AG04450 (cell line): ENCODE data around the gene OR5M10. TPM values are rescaled to one million over a fixed set of nuclear protein-coding genes. Genes with fewer than 3 reads are reported as not detected.
"Not testable (repeated sequence)": the region's sequence is repeated elsewhere in the genome, so short reads cannot be mapped to it uniquely, and the experiment has no call there.

Experiments
- CTCF ChIA-PET: fragments of 300-600, 350-600 bp; formaldehyde crosslinking; extraction: SDS; loops from one replicate; lab custom pipeline; 2022; ENCODE audit warnings: antibody characterized with exemption, inconsistent platforms; lab: Charles Lee
- POLR2A ChIA-PET: fragments of 350-600 bp; formaldehyde crosslinking; extraction: SDS; loops from one replicate; lab custom pipeline; 2021; ENCODE audit warnings: antibody characterized with exemption, inconsistent platforms; lab: Yijun Ruan, JAX
- DNase-seq: peaks from one replicate; pipeline ENCODE4 v3.0.0-alpha.2; 2011; ENCODE audit warnings: low read depth, low spot score
- H3K27ac ChIP-seq: one replicate; pipeline ENCODE4 v1.5.1; 2012; ENCODE audit warnings: low read depth, low read length, control low read depth
- H3K27me3 ChIP-seq: one replicate; pipeline ENCODE4 v1.6.0; 2012; ENCODE audit warnings: low read length; ENCODE audit not compliant: control insufficient read depth, insufficient read depth
- H3K4me3 ChIP-seq: 2 replicates; pipeline ENCODE4 v1.5.1; 2011; ENCODE audit warnings: mild to moderate bottlenecking, low read depth, low read length, control low read depth
- H3K9me3 ChIP-seq: 2 replicates; pipeline ENCODE4 v1.5.1; 2012; ENCODE audit warnings: low read length; ENCODE audit not compliant: control insufficient read depth, insufficient read depth
- polyA minus RNA-seq: library from RNA; depleted of rRNA, polyadenylated mRNA; stranded (reverse); fragments of >200 nt; gene quantifications from 2 replicates; pipeline ENCODE4 v1.2.3, GENCODE V29; 2011; rRNA and poly(A)+ RNA removed
- polyA plus RNA-seq: library from polyadenylated mRNA; depleted of rRNA; stranded (reverse); fragments of >200 nt; gene quantifications from 2 replicates; pipeline ENCODE4 v1.2.3, GENCODE V29; 2011; rRNA removed
- TF ChIP-seq, protein P1 (sequence below): IDR thresholded peaks from 2 replicates; pipeline ENCODE4 v1.5.1; 2011; ENCODE audit warnings: low read depth, low read length, control low read depth, inconsistent platforms

Gene OR5M10
- polyA plus RNA-seq (not detected in 2 replicates), polyA minus RNA-seq (not detected in 2 replicates)

- DNase-seq: no peak
- CTCF ChIA-PET: no interaction called here
- POLR2A ChIA-PET: no interaction called here
- Histone ChIP-seq H3K27me3 (no peaks in the 10 kb centered on the region), H3K9me3 (peaks cover 5% of the 10 kb centered on the region), H3K27ac (no peak within 1 kb of the TSS), H3K4me3 (no peak within 1 kb of the TSS)
- TF ChIP-seq, protein P1, sequence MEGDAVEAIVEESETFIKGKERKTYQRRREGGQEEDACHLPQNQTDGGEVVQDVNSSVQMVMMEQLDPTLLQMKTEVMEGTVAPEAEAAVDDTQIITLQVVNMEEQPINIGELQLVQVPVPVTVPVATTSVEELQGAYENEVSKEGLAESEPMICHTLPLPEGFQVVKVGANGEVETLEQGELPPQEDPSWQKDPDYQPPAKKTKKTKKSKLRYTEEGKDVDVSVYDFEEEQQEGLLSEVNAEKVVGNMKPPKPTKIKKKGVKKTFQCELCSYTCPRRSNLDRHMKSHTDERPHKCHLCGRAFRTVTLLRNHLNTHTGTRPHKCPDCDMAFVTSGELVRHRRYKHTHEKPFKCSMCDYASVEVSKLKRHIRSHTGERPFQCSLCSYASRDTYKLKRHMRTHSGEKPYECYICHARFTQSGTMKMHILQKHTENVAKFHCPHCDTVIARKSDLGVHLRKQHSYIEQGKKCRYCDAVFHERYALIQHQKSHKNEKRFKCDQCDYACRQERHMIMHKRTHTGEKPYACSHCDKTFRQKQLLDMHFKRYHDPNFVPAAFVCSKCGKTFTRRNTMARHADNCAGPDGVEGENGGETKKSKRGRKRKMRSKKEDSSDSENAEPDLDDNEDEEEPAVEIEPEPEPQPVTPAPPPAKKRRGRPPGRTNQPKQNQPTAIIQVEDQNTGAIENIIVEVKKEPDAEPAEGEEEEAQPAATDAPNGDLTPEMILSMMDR: no peak
Measured at GRCh38 chr11:56577621-56578020, at the start of gene OR5M10. Gene OR5M10 (minus strand): TSS chr11:56577721. CDS start chr11:56577721, 0 bp downstream.

GRCh38 chr11:56625946-56626345 is 48.4 kb upstream of the OR5M10 start:
- DNase-seq: no peak
- TF ChIP-seq, protein P1: no peak
- H3K27me3 ChIP-seq: no peaks in the 10 kb centered on the region
- H3K27ac ChIP-seq: no peak overlapping the region
- ChIA-PET CTCF (no interaction called here), POLR2A (no interaction called here)
- peaks cover 10% of the 10 kb centered on the region; the same call in 1 of the 2 replicates for H3K9me3 ChIP-seq
- H3K4me3 ChIP-seq: no peak overlapping the region

- TF ChIP-seq, protein P1: 0 out of 2 replicates have a peak, but pooled peaks have one; percentile 7
- Histone ChIP-seq H3K27me3 (no peaks in the 10 kb centered on the region), H3K4me3 (no peak overlapping the region), H3K9me3 (peaks cover 10% of the 10 kb centered on the region; the same call in 1 of the 2 replicates), H3K27ac (no peak overlapping the region)
- ChIA-PET POLR2A (no interaction called here), CTCF (no interaction called here)
- no peak for DNase-seq
Measured at GRCh38 chr11:56624661-56625110, 47.2 kb upstream of the OR5M10 start.

GRCh38 chr11:56611174-56611573 is 33.7 kb upstream of the OR5M10 start:
- Histone ChIP-seq H3K27me3 (no peaks in the 10 kb centered on the region), H3K9me3 (no peaks in the 10 kb centered on the region; the same call in 1 of the 2 replicates), H3K27ac (no peak overlapping the region), H3K4me3 (no peak overlapping the region)
- CTCF ChIA-PET: no interaction called here
- TF ChIP-seq, protein P1: no peak
- POLR2A ChIA-PET: no interaction called here
- DNase-seq: no peak

GRCh38 chr11:56592088-56592717 is 14.7 kb upstream of the OR5M10 start:
- POLR2A ChIA-PET, H3K27me3 ChIP-seq, H3K27ac ChIP-seq, H3K4me3 ChIP-seq, DNase-seq, CTCF ChIA-PET: not testable (repeated sequence)
- peaks cover 20% of the 10 kb centered on the region for H3K9me3 ChIP-seq
